Nephron progenitor cell (in vitro differentiated cells): ENCODE measurements around the gene THSD8.

Experiments
- DNase-seq: peaks from one replicate; pipeline ENCODE4 v3.0.0; 2021
- H3K27ac Mint-ChIP-seq: 2 replicates; pipeline ENCODE4 v1.8.0; 2021; ENCODE audit warnings: mild to moderate bottlenecking, moderate library complexity, mixed read lengths
- H3K27me3 Mint-ChIP-seq: 2 replicates; pipeline ENCODE4 v1.8.0; 2021; ENCODE audit warnings: mild to moderate bottlenecking, low read depth, mixed read lengths; ENCODE audit not compliant: poor library complexity
- H3K36me3 Mint-ChIP-seq: 2 replicates; pipeline ENCODE4 v1.8.0; 2021; ENCODE audit warnings: low read depth, mixed read lengths
- H3K4me1 Mint-ChIP-seq: 2 replicates; pipeline ENCODE4 v1.8.0; 2021; ENCODE audit warnings: mixed read lengths
- H3K4me3 Mint-ChIP-seq: 2 replicates; pipeline ENCODE4 v1.8.0; 2021; ENCODE audit warnings: mild to moderate bottlenecking, moderate library complexity, mixed read lengths
- H3K9me3 Mint-ChIP-seq: 2 replicates; pipeline ENCODE4 v1.8.0; 2021; ENCODE audit warnings: mild to moderate bottlenecking, moderate library complexity, mixed read lengths
- CTCF ChIP-seq: fragments of 200-600 bp; sonication (generic); IDR thresholded peaks from 2 replicates; pipeline ENCODE4 v1.5.0; 2021; ENCODE audit warnings: antibody characterized with exemption

Gene THSD8

DNA sequence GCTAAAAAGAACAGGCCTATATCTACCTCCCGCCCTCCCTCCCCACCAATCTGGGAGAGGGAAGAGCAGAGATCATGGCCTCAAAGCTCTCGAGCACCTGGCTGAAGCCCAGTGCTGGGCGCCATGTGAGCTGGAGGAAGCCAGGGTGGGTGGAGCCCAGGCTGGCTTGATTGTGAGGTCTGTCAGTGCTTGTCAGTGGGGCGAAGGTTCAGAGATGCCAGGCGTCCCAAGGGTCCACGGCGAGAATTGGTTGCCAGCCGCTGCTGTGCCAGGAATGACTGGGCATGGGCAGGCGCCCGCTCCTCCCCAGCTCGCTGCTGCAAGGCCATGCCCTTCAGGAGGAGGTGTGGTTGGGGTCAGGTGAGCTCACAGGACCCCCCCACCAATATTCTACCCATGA is 38.8 kb upstream of the THSD8 start:
- no peak for TF ChIP-seq CTCF
- no peak overlapping the region for H3K4me3 Mint-ChIP-seq
- H3K9me3 Mint-ChIP-seq = peaks cover 14% of the 10 kb centered on the region
- H3K27me3 Mint-ChIP-seq = peaks cover 14% of the 10 kb centered on the region
- peaks cover 39% of the 10 kb centered on the region for H3K36me3 Mint-ChIP-seq
- peaks cover 4% of the 10 kb centered on the region for H3K4me1 Mint-ChIP-seq
- DNase-seq = no peak
- H3K27ac Mint-ChIP-seq = no peak overlapping the region

- Mint-ChIP-seq H3K36me3 (peaks cover 39% of the 10 kb centered on the region), H3K4me3 (no peak overlapping the region), H3K27ac (no peak overlapping the region), H3K9me3 (peaks cover 14% of the 10 kb centered on the region), H3K27me3 (peaks cover 13% of the 10 kb centered on the region), H3K4me1 (peaks cover 8% of the 10 kb centered on the region)
- DNase-seq = no peak
- no peak for TF ChIP-seq CTCF
Observed at GRCh38 chr19:12764698-12765097, 37.2 kb upstream of the THSD8 start.

GRCh38 chr19:12766051-12766521 is 35.8 kb upstream of the THSD8 start:
- Mint-ChIP-seq H3K4me1 (peaks cover 8% of the 10 kb centered on the region), H3K36me3 (peaks cover 34% of the 10 kb centered on the region), H3K4me3 (peak overlapping the region; percentile 73), H3K27me3 (peaks cover 25% of the 10 kb centered on the region), H3K9me3 (peaks cover 10% of the 10 kb centered on the region), H3K27ac (no peak overlapping the region)
- DNase-seq = peak; percentile 87
- TF ChIP-seq CTCF = peak; percentile 58

DNA sequence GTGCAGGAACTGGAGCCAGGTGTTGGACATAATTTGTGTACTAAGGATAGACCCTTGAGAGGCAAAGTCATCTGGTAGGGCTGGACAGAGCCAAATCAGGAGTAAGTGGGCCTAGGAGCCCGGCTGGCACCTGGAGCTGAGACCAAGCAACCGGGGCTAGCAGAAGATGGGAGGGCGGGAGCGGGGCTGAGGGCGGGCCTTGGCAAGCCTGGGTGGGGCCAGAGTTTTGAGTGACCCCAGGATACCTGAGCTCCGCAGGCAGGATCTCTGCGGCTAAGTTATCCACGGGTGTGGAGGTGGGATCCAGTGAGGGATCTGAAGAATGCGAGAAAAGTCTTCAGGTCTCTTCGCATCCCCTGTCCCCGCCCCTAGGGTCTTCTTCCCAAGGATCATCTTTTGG is 34.7 kb upstream of the THSD8 start:
- Mint-ChIP-seq H3K27me3 (peaks cover 29% of the 10 kb centered on the region), H3K4me1 (peaks cover 8% of the 10 kb centered on the region), H3K27ac (no peak overlapping the region), H3K9me3 (no peaks in the 10 kb centered on the region), H3K36me3 (peaks cover 27% of the 10 kb centered on the region), H3K4me3 (no peak overlapping the region)
- no peak for TF ChIP-seq CTCF
- DNase-seq = no peak

DNA sequence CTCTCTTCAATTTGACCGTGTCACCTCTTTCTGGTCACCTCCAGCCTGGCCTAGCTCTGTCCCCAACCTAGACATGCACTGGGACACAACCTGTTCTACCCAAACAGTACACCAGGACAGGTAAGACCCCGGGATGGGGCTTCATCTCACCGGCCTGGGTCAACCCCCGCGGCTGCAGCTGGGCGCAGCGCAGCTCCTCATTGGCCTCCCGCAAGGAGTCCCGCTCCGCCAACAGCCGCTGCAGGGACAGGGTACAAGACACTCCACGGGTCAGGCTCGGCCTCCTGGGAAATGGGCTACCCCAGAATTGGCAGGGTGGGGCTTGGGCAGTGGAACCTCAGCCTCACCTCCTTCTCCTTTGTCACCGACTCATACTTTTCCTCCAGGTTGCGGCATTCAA is 34.2 kb upstream of the THSD8 start:
- H3K27ac Mint-ChIP-seq = no peak overlapping the region
- no peak for TF ChIP-seq CTCF
- H3K27me3 Mint-ChIP-seq = peaks cover 34% of the 10 kb centered on the region
- H3K4me1 Mint-ChIP-seq = peaks cover 8% of the 10 kb centered on the region
- no peak for DNase-seq
- H3K36me3 Mint-ChIP-seq = peaks cover 22% of the 10 kb centered on the region
- H3K9me3 Mint-ChIP-seq = no peaks in the 10 kb centered on the region
- no peak overlapping the region for H3K4me3 Mint-ChIP-seq

DNA sequence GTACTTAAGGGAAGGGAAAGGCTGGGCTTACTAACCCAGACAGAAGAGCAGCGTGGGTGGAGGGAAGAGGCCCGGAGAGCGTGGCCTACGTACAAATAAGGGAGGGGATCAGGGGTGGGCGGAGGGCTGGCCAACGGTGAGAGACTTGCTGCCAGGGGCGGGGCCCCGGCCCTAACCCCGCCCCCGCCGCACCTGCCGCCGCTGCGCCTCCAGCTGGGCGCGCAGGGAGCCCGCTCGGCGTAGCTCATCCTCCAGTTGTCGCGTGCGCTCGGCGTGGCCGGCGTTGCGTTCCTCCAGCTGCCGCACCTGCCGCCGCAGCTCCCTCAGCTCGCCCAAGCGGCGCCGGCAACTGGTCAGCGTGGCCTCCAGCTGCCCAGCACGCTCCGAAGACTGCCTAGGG is 32.2 kb upstream of the THSD8 start:
- no peaks in the 10 kb centered on the region for H3K9me3 Mint-ChIP-seq
- H3K4me3 Mint-ChIP-seq = no peak overlapping the region
- peaks cover 37% of the 10 kb centered on the region for H3K27me3 Mint-ChIP-seq
- H3K4me1 Mint-ChIP-seq = peaks cover 11% of the 10 kb centered on the region
- no peak overlapping the region for H3K27ac Mint-ChIP-seq
- DNase-seq = peak; percentile 70
- H3K36me3 Mint-ChIP-seq = peaks cover 7% of the 10 kb centered on the region
- no peak for TF ChIP-seq CTCF
